ENCODE measurements around the gene KRTAP2-1.

- TF ChIP-seq TAF1 (IDR thresholded peaks at IDR 0.05; ENCODE audit: borderline replicate concordance, low read depth, low read length) = no peak
- TF ChIP-seq POLR2A (IDR thresholded peaks at IDR 0.05; ENCODE audit: low read depth, low read length) = no peak
Observed at GRCh38 chr17:41048441-41048840, 1.3 kb upstream of the KRTAP2-1 start.

Measured in GM12892 (cell line).